Muscle of arm (tissue), 12 donors: ENCODE results near the gene SAMSN1. TPM values are rescaled to one million over a fixed set of nuclear protein-coding genes. Genes with fewer than 3 reads are reported as not detected.
"Not testable (repeated sequence)": the region's sequence is repeated elsewhere in the genome, so short reads cannot be mapped to it uniquely, and the experiment has no call there.

ENCODE experiments used
- DNase-seq: peaks from one replicate; pipeline ENCODE4 v3.0.0-alpha.2; 2013
- polyA plus RNA-seq, 12 donors: library from polyadenylated mRNA; unstranded; fragments of 120-200 nt; gene quantifications; one replicate each; pipeline ENCODE4 v1.2.1, GENCODE V29; 2013; ENCODE audit not compliant: insufficient read length in 12 of 12

Gene SAMSN1
- polyA plus RNA-seq, 12 donors: 1.1 to 4.0 (median 2.1) TPM; not detected in 2

DNA sequence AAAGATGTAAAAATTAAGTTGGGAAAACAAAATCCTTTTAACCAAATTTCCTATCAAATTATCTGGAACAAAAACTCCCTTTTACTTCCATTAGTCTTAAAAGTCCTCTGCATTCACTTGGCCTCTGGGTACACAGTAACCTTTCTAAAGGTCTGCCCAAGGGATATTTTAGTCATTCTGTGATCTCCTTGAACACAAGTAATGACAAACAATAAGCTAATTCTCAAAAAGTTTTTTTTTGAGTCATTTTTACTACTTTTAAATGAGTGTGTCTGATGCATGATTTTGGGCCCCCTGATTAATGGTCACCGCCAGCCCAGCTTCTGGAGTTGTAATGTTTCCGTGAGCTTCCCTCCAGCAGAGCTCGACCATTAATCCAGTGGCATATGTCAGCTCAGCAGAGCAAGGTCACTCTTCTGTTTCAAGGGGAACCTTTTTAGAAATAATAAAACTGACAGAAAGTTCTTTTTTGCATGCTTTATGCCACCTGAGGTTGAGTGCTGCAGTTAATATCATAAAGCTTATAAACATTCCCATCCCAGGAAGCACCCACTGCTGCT lies 14.3 kb downstream of the SAMSN1 start:
- DNase-seq: no peak

DNA sequence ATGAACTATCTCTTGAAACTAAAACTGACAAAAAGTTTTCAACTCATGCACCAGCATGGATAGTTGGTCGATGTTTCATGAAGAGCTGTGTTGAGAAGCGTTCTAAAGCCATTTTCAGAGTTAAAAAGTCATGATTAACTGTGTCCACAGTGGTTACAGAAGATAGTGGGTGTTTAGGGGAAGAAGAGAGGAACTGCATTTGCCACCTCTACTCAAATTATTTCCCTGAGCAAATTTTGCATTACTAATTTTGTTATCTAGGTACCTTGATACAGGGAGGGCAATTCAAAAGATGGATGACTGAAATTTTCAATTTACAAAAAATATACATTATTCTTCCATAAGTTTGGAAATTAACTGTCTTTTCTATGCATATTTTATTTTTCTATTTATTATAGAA lies 15.5 kb downstream of the SAMSN1 start:
- DNase-seq: no peak

- no peak for DNase-seq
Measured at GRCh38 chr21:14528815-14529214, 17.3 kb downstream of the SAMSN1 start.

GRCh38 chr21:14527696-14528652 lies 18.1 kb downstream of the SAMSN1 start:
- no peak for DNase-seq

DNA sequence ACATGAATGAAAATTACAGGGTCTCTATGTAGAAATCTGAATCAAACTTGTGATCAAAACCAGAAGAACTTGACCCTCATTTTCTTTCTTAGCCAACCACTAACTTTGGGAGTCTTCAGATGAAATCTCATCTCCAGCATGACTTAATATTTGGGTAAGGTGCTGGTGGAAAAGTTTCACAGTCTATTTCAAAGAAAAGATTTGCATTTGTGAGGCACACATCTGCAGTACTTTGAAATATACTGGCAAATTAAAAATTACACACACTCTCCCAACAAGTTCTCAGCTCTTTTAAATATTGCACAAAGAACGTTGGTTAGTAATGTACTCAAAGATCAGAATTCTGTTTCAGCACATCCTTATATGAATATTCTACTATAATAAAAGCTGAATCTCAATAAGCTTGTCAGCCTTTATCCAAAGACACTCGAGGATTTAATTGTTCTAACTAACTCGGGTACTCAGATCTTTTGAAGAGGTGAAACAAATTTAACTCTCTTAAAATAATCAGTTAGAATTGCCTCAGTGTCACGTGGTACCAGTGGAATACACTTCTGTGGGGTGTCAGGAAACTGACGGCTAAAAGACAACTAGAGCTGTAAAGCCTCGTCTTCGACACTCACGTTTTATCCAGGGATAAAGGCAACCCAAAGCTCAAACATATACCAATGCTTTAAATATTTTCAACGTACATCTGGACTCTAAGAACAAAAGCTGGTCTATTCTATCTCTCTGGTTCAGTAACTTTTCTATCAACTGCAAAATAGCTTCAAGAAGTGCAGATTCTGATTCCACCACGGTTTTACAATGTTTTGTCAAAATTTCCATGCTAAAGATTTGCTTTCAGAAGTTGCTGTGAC lies 19.0 kb downstream of the SAMSN1 start:
- no peak for DNase-seq

- no peak for DNase-seq
Measured at GRCh38 chr21:14526199-14526598, 19.9 kb downstream of the SAMSN1 start.

DNA sequence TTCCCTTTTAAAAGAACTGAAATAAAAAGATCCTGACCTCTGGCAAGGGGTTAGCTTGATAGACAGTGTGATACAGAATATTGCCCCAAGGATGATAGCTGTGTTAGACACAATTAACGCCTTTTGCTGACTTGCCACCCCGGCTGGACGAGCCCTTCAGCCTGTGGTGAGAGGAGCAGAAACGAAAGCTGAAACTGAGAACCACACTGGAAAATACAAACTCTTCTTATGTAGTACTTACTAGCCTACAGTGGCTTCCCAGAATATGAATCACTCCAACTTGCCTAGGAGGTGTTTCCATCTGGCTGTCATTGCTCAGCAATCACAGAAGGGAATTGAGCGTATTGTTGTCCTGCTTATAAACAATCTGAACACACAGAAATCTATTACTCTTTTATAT lies 22.9 kb downstream of the SAMSN1 start:
- no peak for DNase-seq

DNA sequence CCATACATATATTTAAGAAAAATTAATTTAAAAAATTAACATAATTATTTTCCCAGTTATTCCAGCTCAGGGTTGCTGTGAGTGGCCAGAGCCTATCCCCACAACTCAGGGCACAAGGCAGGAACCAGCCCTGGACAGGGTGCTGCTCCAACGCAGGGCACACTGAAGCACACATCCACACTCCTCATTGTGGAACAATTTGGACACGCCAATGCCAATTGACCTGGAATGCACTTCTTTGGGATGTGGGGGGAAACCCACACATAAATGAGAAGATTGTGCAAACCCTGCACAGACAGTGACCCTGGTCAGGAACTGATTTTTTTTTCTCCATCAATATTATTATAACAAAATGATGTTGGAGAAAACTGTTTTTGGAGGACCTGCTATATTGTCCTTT lies 23.4 kb downstream of the SAMSN1 start:
- DNase-seq: no peak

DNA sequence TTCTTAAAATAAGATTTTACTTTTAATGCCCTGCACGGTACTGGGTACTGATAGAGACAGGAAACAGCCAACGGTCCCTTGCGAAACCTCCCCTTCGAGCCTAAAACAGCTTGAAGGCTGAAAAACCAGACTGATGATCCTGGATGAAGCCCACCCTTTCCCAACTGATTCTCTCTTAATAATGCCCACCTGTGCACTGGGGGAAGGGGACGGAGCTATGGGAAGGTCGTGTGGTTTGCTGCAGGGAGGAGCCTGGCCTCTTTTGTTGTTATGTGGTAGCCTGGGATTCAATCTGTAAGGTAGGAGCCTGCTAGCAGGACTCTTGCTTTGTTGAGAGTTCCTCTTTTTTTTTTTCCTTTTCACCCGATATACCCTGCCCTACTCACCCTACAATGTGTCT lies 25.6 kb downstream of the SAMSN1 start:
- DNase-seq: no peak

GRCh38 chr21:14519000-14519399 lies 27.1 kb downstream of the SAMSN1 start:
- DNase-seq: no peak

DNA sequence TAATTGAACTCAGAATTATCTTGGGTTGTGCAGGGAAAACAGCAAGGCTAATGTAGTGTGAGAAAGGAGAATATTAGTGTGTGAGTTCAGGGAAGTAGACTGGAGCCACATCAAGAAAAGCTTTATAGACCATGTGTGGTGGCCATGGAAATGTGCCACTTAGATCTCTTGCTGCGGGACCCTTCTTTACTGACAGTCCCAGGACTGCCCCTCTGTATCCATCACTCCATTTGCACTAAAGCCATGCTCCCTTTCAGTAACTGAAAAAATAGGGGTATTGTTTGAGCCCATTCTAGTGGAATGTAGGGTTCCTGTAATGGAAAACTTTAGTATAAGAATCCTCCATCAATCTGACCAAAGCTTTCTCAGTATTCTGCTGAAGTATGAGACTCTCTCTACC lies 32.3 kb downstream of the SAMSN1 start:
- DNase-seq: no peak

DNA sequence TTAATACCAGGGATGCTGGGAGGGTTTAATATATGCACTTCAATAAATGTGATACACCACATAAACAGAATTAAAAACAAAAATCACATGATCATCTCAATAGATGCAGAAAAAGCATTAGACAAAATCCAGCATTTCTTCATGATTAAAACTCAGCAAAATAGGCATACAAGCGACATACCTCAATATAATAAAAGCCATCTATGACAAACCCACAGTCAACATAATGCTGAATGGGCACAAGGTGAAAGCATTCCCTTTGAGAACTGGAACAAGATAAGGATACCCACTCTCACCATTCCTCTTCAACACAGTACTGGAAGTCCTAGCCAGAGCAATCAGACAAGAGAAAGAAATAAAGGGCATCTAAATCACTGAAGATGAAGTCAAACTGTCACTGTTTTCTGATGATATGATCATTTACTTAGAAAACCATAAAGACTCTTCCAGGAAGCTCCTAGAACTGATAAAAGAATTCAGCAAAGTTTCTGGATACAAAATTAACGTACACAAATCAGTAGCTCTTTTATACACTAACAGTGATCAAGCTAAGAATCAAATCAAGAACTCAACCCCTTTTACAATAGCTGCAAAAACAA lies 39.2 kb downstream of the SAMSN1 start:
- DNase-seq: not testable (repeated sequence)

DNA sequence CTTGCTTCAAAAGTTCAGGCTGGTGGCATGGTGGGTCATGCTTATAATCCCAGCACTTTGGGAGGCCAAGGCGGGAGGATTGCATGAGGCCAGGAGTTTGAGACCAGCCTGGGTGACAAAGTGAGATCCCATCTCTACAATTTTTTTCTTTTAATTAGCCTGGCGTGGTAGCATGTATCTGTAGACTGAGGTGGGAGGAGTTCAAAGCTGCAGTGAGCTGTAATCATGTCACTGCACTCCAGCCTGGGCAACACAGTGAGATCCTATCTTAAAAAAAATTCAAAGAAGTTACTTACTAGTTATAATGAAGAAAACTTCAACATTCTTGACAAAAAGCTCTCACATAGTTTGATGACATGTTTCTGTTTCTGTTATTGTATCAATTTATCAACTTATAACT lies 45.2 kb downstream of the SAMSN1 start:
- no peak for DNase-seq

DNA sequence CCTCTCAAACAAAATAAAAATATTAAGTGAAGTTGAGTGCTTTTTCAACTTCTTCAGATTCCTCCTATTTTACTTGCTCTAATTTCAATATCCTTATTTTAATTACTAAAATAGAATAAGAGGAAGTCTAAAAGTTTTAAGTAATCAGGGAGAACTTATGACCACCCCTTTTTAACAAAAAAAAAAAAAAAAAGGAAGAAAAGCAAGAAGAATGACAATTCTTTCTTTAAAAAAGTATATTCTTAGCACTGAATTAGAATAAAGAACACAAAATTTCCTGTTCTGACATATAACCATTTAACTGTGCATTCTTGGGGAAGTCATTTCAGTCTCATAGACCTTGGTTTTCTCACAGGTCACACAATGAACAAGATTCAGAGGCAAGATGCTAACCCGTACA lies 46.8 kb downstream of the SAMSN1 start:
- DNase-seq: no peak

- DNase-seq: no peak
Measured at GRCh38 chr21:14497825-14498224, 48.3 kb downstream of the SAMSN1 start.

DNA sequence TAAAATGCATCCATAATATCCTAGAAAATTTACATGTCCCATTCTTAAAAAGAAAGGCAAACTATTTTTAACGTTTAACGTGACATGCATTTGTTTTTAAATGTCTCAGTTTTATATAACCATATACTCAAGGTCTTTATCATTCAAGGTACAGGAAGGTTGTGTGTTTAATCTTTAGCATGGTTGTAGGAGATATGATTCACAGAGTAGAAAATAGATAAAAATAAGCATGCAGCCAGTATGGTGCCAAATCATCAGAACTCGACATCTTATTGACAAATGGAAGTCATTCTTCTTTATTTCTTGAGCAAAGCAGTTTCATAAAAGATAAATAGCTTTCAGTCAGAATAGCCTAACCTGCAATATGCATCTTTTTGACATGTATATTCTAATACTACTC lies 51.0 kb downstream of the SAMSN1 start:
- no peak for DNase-seq

DNA sequence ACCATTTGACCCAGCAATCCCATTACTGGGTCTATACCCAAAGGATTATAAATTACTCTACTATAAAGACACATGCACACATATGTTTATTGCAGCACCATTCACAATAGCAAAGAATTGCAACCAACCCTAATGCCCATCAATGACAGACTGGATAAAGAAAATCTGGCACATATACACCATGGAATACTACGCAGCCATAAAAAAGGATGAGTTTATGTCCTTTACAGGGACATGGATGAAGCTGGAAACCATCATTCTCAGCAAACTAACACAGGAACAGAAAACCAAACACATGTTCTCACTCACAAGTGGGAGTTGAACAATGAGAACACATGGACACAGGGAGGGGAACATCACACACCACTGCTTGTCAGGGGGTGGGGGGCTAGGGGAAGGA lies 51.9 kb downstream of the SAMSN1 start:
- DNase-seq: not testable (repeated sequence)

GRCh38 chr21:14493731-14494130 lies 52.4 kb downstream of the SAMSN1 start:
- DNase-seq: no peak

DNA sequence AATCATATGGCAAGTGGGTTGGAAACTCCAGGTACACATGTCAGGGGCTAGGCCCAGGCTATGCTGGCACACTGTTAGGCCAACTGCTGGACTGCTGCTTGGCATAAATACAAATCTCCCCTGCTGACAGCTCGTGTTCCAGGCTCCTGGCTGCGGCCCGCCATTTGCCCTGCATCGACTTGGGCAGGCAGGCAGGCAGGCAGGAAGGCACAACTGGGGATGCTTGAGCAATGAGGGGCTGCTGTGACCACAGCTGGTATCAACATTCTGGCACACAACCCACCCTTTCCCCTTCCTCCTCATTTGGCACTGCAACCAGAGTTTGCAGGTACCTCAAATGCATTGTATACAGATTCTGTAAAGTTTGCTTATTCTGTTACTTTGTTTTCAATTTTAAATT lies 53.2 kb downstream of the SAMSN1 start:
- no peak for DNase-seq

- DNase-seq: no peak
Measured at GRCh38 chr21:14491269-14491681, 54.8 kb downstream of the SAMSN1 start.

GRCh38 chr21:14488672-14489204 lies 57.4 kb downstream of the SAMSN1 start:
- no peak for DNase-seq
